Raji (cell line): ENCODE results near the gene SLCO2A1.

ENCODE experiments used
- POLR2A ChIP-seq: IDR thresholded peaks from 2 replicates; pipeline ENCODE4 v1.6.1; 2011; ENCODE audit warnings: low read depth, low read length, control low read depth; ENCODE audit not compliant: insufficient read depth

Gene SLCO2A1

GRCh38 chr3:133894353-133895207 is 135.1 kb downstream of the SLCO2A1 start:
- TF ChIP-seq POLR2A = no peak

- TF ChIP-seq POLR2A = no peak
Measured at GRCh38 chr3:133893683-133894352, 135.9 kb downstream of the SLCO2A1 start.

DNA sequence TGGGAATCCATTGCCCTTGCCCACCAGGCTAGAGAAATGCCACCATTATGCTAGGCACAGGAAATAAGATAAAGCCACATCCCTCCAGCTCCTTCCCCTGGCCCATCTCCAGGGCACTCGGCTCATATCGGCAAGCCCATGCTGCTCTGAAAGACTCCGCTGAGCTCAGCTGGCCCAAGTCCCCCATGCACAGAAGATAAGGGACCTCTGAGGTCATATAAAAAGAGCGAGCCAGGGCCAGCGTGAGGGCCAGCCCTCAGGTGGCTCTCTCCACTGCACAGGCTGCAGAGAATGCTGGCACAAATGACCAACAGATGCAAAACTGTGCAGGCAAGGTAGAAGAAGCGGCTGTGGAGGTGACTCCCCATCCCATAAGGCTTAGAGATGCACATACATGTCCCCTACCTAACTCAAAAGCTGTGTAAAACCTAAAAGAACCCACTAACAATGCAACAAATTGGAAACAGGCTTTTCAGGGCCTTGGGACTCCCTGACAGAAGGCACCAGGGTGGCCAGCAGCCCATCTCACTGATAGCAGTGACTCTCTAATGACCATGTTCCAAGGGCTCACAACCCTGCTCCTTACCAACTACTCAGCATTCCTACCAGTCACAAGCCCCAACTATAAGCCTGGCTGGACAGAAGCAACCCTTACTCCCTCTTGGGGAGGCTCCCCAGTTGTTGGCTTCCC is 137.0 kb downstream of the SLCO2A1 start:
- TF ChIP-seq POLR2A = no peak

- TF ChIP-seq POLR2A = no peak
Measured at GRCh38 chr3:133891662-133892378, 137.9 kb downstream of the SLCO2A1 start.

GRCh38 chr3:133890972-133891644 is 138.6 kb downstream of the SLCO2A1 start:
- TF ChIP-seq POLR2A = no peak

- no peak for TF ChIP-seq POLR2A
Measured at GRCh38 chr3:133890037-133890436, 139.7 kb downstream of the SLCO2A1 start.

DNA sequence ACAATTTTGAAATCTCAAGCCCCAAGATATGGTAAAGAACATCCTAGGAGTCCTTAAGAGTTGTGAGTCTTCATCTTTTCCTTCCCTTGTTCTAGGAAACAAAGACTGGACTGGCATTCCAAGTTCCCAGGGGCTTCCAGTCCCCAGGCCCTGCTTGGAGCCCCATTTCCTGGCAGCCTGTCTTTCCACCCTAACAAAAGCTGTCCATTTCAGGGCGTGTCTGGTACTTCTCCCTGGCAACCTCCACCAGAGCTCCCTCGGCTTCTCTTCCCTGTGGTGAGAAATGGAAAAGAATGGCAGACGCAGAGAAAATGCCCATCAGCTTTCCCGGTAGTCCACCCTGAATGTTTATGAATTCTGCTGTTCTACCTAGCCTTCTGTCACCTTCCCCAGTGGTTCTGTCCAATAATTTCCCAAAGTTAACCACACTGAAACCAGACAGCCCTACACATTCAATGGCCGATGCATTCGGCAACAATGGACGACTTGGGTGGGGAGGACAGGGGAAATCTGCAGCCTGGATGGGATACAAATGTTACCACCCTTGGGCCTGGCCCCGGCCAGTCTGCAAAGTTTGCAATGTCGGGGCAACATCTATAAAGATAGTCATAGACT is 140.9 kb downstream of the SLCO2A1 start:
- no peak for TF ChIP-seq POLR2A

- TF ChIP-seq POLR2A = no peak
Measured at GRCh38 chr3:133887803-133888703, 141.7 kb downstream of the SLCO2A1 start.

GRCh38 chr3:133887074-133887802 is 142.5 kb downstream of the SLCO2A1 start:
- TF ChIP-seq POLR2A = no peak

DNA sequence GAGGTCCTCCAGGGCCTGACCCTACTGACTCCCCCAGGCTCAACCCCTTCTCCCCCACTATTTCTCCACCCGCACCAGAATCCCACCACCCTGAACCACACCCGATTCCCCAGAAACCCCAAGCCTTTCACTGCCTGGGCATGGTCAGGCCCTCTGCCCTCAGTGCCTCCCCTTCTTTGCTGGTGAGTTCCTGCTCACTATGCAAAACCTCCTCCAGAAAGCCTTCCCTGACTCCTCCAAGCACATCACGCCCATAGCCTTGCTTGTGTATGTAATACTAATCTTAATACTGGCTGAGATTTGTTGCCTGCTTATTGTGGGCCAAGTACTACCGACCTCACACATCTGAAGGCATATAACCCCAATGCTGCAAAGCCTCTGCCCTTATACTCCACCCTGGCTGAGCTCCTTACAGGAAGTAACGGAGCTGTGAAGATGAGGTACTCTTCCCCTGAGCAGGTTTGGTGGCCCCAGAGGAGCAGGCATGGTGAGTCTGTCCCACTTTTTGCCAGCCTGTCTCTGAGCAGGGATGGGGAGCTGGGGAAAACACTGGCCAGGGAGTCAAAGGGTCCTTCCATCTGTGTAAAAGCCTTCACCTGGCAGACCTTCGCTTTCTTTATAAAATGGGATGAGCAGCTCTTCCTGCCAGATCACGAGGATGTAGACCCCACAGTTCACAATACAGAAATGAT is 143.5 kb downstream of the SLCO2A1 start:
- TF ChIP-seq POLR2A = no peak

DNA sequence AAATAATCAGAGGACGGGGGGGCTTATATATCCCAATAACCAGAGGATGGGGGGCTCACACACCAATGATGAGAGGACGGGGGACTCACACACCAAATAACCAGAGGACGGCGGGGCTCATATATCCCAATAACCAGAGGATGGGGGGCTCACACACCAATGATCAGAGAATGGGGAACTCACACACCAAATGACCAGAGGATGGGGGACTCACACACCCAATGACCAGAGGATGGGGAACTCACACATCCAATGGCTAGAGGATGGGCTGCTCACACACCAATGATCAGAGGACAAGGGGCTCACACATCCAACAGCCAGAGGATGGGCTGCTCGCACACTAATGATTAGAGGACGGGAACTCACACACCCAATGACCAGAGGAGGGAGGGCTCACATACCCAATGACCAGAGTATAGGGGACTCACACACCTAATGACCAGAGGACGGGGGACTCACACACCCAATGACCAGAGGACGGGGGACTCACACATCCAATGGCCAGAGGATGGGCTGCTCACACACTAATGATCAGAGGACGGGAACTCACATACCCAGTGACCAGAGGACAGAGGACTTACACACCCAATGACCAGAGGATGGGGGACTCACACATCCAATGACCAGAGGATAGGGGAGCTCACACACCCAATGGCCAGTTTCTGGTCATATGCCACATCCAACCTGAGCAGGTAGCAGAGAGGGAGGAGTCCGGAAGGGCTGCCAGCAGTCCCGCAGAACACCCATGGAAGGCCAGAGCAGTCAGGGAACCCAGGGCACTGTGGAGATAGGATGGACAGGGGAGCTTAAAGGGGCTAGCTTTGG is 144.6 kb downstream of the SLCO2A1 start:
- no peak for TF ChIP-seq POLR2A
